Measurements from ENCODE around the gene HS6ST1. TPM values are rescaled to one million over a fixed set of nuclear protein-coding genes. Genes with fewer than 3 reads are reported as not detected.

HS6ST1 gene
- total RNA-seq, 1 experiment from 2014 or later = 22.0 TPM

GRCh38 chr2:128287780-128288735, 30.6 kb downstream of the HS6ST1 start:
- intact Hi-C loops (cut with micrococcal nuclease; ENCODE audit: unreplicated experiment) (no loop called here), in situ Hi-C loops (cut with HindIII; ENCODE audit: low pct_unique_long_range_greater_than_20kb, low sequenced_read_pairs) (no loop called here)
- DNase-seq (ENCODE audit: low read depth, low spot score) = no peak
- Histone ChIP-seq H3K4me1 (ENCODE audit: control insufficient read depth, insufficient read depth, low read length) (no peaks in the 10 kb centered on the region; the same call in 1 of the 2 replicates), H3K27me3 (ENCODE audit: control insufficient read depth, insufficient read depth, low read length) (no peaks in the 10 kb centered on the region), H3K9me3 (ENCODE audit: control insufficient read depth, insufficient read depth, low read depth, low read length) (no peaks in the 10 kb centered on the region), H3K36me3 (ENCODE audit: control insufficient read depth, insufficient read depth, low read length) (no peaks in the 10 kb centered on the region), H3K27ac (ENCODE audit: low read length) (no peak overlapping the region), H3K4me3 (ENCODE audit: low read depth in 2 of 2, low read length in 2 of 2) (no peak overlapping the region)
- CTCF ChIA-PET = interaction anchor here (0.6 kb wide), 1 partner anchor 1642 kb away, joined by 3 read pairs; no protein-coding TSS in a partner anchor
- no TSS peak for BruUV-seq (replicated peaks)
- TF ChIP-seq TCF7L2 (IDR thresholded peaks at IDR 0.05; ENCODE audit: low read depth, low read length) (no peak), CTCF (IDR thresholded peaks at IDR 0.05) (no peak), SIN3A (IDR thresholded peaks at IDR 0.05; ENCODE audit: borderline replicate concordance, insufficient read depth, low read depth, low read length) (no peak), POLR2AphosphoS5 (IDR thresholded peaks at IDR 0.05; ENCODE audit: low read depth, low read length) (no peak)
- TF ChIP-seq, protein P1, sequence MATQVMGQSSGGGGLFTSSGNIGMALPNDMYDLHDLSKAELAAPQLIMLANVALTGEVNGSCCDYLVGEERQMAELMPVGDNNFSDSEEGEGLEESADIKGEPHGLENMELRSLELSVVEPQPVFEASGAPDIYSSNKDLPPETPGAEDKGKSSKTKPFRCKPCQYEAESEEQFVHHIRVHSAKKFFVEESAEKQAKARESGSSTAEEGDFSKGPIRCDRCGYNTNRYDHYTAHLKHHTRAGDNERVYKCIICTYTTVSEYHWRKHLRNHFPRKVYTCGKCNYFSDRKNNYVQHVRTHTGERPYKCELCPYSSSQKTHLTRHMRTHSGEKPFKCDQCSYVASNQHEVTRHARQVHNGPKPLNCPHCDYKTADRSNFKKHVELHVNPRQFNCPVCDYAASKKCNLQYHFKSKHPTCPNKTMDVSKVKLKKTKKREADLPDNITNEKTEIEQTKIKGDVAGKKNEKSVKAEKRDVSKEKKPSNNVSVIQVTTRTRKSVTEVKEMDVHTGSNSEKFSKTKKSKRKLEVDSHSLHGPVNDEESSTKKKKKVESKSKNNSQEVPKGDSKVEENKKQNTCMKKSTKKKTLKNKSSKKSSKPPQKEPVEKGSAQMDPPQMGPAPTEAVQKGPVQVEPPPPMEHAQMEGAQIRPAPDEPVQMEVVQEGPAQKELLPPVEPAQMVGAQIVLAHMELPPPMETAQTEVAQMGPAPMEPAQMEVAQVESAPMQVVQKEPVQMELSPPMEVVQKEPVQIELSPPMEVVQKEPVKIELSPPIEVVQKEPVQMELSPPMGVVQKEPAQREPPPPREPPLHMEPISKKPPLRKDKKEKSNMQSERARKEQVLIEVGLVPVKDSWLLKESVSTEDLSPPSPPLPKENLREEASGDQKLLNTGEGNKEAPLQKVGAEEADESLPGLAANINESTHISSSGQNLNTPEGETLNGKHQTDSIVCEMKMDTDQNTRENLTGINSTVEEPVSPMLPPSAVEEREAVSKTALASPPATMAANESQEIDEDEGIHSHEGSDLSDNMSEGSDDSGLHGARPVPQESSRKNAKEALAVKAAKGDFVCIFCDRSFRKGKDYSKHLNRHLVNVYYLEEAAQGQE (IDR thresholded peaks at IDR 0.05; ENCODE audit: insufficient read depth in 1 of 2, low read depth in 2 of 2, low read length in 1 of 2) = no peak
- POLR2A ChIA-PET = no interaction called here
- ATAC-seq = no peak

DNA sequence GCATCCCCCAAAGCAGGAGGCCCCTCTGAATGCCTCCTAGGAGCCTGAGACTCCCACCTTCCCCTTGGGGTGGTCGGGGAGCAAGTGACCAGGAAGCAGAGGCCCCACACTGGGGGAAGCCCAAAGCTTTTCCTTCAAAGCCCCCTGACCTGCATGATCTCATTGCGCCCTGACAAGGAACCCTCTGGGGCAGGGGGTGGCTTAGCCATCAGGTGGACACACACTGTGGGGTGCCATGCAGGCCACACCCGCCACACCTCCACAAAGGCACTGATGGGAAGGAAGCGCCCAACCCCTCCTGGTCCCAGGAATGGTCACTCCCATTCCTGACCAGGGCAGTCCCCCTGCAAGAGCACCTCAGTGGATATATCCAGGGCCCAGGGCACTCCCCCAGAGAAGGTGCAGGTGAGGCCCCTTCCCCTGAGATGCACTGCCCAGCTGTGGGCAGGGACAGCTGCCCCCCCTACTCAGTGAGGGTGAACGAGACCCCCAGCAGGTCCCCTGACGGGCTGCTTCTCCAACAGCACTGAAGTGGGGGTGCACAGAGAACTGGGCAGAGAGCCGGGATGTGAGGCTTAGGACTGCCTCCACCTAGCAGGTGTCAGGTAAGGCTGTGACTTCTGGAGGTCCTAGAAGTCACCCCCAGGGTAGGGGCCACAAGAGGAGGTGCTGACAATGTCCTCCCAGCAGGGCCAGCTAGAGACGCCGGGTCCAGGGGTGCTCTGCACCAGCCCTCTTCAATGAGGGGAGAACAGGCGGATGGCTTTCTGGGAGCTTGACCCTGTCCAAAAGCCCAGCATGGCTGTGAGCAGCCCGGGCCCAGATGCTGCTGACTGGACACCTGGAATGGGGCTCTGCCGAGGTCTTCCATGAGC, 31.5 kb downstream of the HS6ST1 start:
- no peaks in the 10 kb centered on the region for H3K9me3 ChIP-seq (ENCODE audit: control insufficient read depth, insufficient read depth, low read depth, low read length)
- BruUV-seq (replicated peaks) = no TSS peak
- TF ChIP-seq POLR2AphosphoS5 (IDR thresholded peaks at IDR 0.05; ENCODE audit: low read depth, low read length) (no peak), CTCF (IDR thresholded peaks at IDR 0.05) (no peak), TCF7L2 (IDR thresholded peaks at IDR 0.05; ENCODE audit: low read depth, low read length) (no peak), SIN3A (IDR thresholded peaks at IDR 0.05; ENCODE audit: borderline replicate concordance, insufficient read depth, low read depth, low read length) (no peak)
- TF ChIP-seq, protein P1 (IDR thresholded peaks at IDR 0.05; ENCODE audit: insufficient read depth in 1 of 2, low read depth in 2 of 2, low read length in 1 of 2) = no peak
- H3K36me3 ChIP-seq (ENCODE audit: control insufficient read depth, insufficient read depth, low read length) = no peaks in the 10 kb centered on the region
- ChIA-PET POLR2A (no interaction called here), CTCF (no interaction called here)
- ATAC-seq (no peak), DNase-seq (ENCODE audit: low read depth, low spot score) (no peak)
- peaks cover 3% of the 10 kb centered on the region for H3K4me1 ChIP-seq (ENCODE audit: control insufficient read depth, insufficient read depth, low read length)
- no peak overlapping the region for H3K4me3 ChIP-seq (ENCODE audit: low read depth in 2 of 2, low read length in 2 of 2)
- H3K27me3 ChIP-seq (ENCODE audit: control insufficient read depth, insufficient read depth, low read length) = no peaks in the 10 kb centered on the region
- H3K27ac ChIP-seq (ENCODE audit: low read length) = no peak overlapping the region
- intact Hi-C loops (cut with micrococcal nuclease; ENCODE audit: unreplicated experiment) = no loop called here
- in situ Hi-C loops (cut with HindIII; ENCODE audit: low pct_unique_long_range_greater_than_20kb, low sequenced_read_pairs) = no loop called here

Data from Panc1 (cell line).